ENCODE measurements around the gene CRTAC1. TPM values are rescaled to one million over a fixed set of nuclear protein-coding genes. Genes with fewer than 3 reads are reported as not detected.

Gene CRTAC1
- total RNA-seq, 1 donor from 2014 or later = not detected

DNA sequence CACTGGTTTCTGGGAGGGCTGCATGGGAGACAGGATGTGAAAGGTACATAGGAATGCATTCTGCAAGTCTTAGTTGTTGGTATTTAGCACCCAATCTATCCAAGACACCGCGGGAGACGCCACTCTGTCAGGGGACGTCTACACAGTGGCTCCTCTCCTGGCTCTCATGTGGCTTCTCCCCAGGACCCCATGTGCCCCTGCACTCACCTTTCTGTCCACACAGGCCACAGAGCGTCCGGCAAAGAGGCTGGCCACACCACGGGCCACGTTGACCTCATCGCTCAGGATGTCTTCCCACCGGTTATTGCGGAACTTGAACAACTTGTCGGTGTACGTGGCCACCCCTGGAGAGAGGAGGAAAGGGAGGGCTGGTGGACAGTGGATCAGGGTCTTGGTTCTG is 107.4 kb downstream of the CRTAC1 start:
- Mint-ChIP-seq H3K4me3 (no peak overlapping the region), H3K36me3 (ENCODE audit: low read depth) (no peaks in the 10 kb centered on the region), H3K27ac (no peak overlapping the region), H3K27me3 (ENCODE audit: insufficient read depth) (peaks cover 10% of the 10 kb centered on the region), H3K4me1 (ENCODE audit: low read depth) (no peaks in the 10 kb centered on the region), H3K9me3 (no peaks in the 10 kb centered on the region)
- no peak for DNase-seq (ENCODE audit: low spot score)
- intact Hi-C loops (cut with micrococcal nuclease) = no loop called here

DNA sequence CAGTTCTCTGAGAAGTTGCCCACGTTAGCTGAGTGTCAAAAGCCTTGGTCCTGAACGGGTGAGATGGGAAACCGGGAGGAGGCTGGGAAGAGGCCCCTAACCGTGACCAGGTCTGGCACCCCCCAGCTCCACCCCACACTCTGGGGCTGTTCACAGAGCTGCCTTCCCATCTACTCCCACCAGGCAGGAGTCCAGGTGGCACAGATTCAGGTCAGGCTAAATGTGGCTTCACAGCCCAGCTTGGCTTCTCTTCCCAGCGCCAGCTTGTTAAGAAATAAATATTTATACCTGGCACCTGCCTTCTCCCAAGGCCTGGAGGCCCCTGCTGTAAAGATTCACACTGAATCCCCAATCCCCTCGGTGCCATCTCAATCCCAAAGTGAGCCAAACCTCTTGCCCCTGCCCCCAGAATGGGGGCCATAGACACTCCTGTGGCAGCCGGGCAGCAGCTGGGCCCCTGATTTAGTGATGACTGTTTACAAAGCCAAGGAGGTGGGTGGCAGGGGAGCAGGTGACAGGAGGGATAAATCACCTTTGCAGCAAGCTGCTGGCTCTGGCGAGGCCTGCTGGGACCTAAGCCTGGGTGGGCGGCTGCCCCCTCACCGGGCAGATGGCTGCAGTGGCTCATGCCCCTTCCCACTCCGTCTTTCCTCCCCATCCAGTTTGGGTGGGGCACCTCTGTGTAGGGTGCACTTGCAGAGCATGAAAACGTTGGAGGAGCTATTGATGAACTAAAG is 108.2 kb downstream of the CRTAC1 start:
- intact Hi-C loops (cut with micrococcal nuclease) = no loop called here
- Mint-ChIP-seq H3K4me3 (no peak overlapping the region), H3K9me3 (no peaks in the 10 kb centered on the region), H3K36me3 (ENCODE audit: low read depth) (no peaks in the 10 kb centered on the region), H3K27me3 (ENCODE audit: insufficient read depth) (peaks cover 10% of the 10 kb centered on the region), H3K4me1 (ENCODE audit: low read depth) (no peaks in the 10 kb centered on the region), H3K27ac (no peak overlapping the region)
- no peak for DNase-seq (ENCODE audit: low spot score)

DNA sequence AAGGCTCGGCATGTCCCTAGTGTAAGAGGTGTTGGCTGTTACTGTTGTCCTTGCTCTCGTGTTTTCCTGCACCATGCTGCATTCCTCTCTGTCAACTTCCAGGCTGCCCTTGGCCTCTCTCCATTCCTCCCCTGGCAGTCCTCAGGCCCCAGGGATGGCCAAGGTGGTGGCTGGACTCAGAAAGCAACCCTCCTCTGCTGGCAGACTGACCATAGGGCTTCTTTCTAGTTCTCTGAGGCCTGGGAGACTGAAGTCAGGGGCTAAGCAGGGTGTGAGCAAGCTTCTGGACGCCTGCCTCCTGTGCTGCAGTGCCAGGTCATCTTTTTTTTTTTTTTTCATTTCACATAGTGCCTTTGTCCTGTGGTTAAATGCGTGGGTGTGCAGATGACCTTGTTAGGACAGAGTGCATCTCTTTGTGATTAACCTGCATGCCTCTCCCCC is 108.8 kb downstream of the CRTAC1 start:
- Mint-ChIP-seq H3K36me3 (ENCODE audit: low read depth) (no peaks in the 10 kb centered on the region), H3K27ac (no peak overlapping the region)

DNA sequence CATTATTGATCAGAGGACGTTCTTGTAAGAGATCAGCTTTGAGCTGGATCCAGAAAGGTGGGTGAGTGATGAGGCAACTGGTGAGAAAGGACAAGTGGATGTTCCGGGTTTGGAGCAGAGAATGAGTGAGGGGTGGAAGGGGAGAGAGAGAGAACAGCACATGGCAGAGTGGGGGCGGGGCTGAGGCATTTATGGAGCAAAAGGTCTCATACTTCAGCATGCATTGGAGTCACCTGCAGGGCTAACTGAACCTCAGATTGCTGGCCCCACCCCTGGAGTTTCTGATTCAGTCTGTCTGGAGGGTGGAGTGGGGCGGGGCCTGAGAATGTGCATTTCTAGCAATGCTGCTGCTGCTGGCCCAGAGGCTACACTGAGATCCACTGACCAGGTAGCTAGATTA is 109.6 kb downstream of the CRTAC1 start:
- no peak for DNase-seq (ENCODE audit: low spot score)
- Mint-ChIP-seq H3K4me3 (no peak overlapping the region), H3K27ac (no peak overlapping the region), H3K9me3 (no peaks in the 10 kb centered on the region), H3K27me3 (ENCODE audit: insufficient read depth) (peaks cover 10% of the 10 kb centered on the region), H3K4me1 (ENCODE audit: low read depth) (no peaks in the 10 kb centered on the region), H3K36me3 (ENCODE audit: low read depth) (no peaks in the 10 kb centered on the region)
- intact Hi-C loops (cut with micrococcal nuclease) = no loop called here

More for the DNA sequence above, 108.8 kb downstream of the CRTAC1 start:
- intact Hi-C loops (cut with micrococcal nuclease) = no loop called here
- peaks cover 10% of the 10 kb centered on the region for H3K27me3 Mint-ChIP-seq (ENCODE audit: insufficient read depth)
- no peak for DNase-seq (ENCODE audit: low spot score)
- no peak overlapping the region for H3K4me3 Mint-ChIP-seq
- H3K4me1 Mint-ChIP-seq (ENCODE audit: low read depth) = no peaks in the 10 kb centered on the region
- H3K9me3 Mint-ChIP-seq = no peaks in the 10 kb centered on the region

DNA sequence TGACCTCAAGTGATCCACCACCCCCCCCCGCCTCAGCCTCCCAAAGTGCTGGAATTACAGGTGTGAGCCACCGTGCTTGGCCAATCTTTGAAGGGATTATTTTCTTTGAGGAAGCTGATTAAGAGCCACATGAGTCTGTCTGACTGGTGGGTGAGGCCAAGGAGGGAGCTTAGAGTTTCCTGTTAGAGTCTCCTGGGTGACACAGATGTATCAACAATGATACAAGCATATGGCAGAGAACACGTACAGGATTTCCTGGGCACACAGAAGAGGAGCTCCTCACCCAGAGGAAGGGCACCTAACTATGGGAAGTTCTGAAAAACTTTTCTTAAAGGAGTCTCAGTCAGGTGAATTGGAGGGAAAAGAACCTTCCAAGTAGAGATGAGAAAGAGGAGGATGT is 111.4 kb downstream of the CRTAC1 start:
- intact Hi-C loops (cut with micrococcal nuclease) = loop anchor here (5.0 kb wide), 1 partner anchor 108 kb away; no protein-coding TSS in a partner anchor
- H3K27me3 Mint-ChIP-seq (ENCODE audit: insufficient read depth) = peaks cover 3% of the 10 kb centered on the region
- no peak for DNase-seq (ENCODE audit: low spot score)
- H3K4me3 Mint-ChIP-seq = no peak overlapping the region
- H3K36me3 Mint-ChIP-seq (ENCODE audit: low read depth) = no peaks in the 10 kb centered on the region
- H3K4me1 Mint-ChIP-seq (ENCODE audit: low read depth) = peaks cover 4% of the 10 kb centered on the region
- H3K27ac Mint-ChIP-seq = no peak overlapping the region
- H3K9me3 Mint-ChIP-seq = no peaks in the 10 kb centered on the region

DNA sequence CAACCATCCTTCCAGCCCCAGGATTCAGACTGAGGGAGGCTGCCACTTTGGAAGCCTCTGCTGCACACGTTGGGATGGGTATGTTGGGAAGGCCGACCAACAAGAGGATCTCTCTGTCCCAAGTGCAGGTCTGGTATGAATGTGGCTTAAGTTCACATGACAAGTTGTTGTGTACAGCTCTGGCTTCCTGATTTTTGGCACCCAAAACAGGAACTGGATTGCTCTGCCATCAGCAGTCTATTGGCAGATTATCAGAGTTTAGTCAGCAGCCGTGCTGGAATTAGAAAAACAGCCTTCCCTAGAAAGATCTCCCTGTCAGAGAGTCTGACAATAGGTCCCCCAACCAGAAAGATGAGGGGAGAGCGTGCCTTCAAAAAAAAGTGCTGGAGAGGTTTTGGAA is 113.8 kb downstream of the CRTAC1 start:
- Mint-ChIP-seq H3K9me3 (no peaks in the 10 kb centered on the region), H3K36me3 (ENCODE audit: low read depth) (no peaks in the 10 kb centered on the region), H3K4me3 (no peak overlapping the region), H3K27ac (no peak overlapping the region), H3K4me1 (ENCODE audit: low read depth) (peaks cover 4% of the 10 kb centered on the region), H3K27me3 (ENCODE audit: insufficient read depth) (peaks cover 2% of the 10 kb centered on the region)
- intact Hi-C loops (cut with micrococcal nuclease) = loop anchor here (5.0 kb wide), 1 partner anchor 111 kb away; no protein-coding TSS in a partner anchor
- no peak for DNase-seq (ENCODE audit: low spot score)

DNA sequence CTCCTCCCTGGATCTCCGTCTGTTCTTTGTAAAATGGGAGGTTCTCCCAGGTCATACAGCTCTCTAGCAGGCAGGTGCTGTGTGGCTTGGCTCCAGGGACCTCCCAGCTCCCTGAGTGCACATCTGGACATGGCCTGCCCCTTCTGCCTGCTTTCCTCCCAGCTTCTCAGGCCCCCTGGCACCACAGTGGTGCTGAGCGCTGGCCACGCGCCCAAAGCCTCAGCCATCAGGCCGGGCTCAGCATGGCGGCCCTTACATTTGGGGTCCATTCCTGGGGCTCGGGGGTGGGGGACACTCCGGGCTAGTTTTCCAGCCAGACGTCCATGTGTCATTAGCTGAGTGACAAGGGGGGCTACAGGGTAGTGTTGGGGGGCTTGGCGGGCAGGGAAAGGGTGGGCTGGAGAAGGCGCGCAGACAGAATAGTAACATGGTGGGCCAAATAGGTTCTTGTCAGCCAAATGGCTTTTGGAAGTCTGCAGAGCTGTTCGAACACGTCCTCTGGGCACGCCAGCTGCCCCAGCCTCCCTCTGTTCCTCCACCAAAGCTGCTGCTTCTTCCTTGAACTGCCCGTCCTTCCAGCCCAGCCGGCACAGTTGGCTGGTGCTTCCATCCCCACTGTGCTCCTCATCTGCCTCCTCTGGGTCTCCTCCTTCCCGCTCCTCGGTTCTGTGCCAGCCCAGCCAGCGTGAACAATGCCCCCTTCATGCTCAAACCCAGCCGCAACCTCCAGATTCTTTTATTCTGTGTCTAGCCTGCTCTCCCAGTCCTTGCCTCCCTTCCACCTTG is 114.9 kb downstream of the CRTAC1 start:
- no peak overlapping the region for H3K27ac Mint-ChIP-seq
- H3K36me3 Mint-ChIP-seq (ENCODE audit: low read depth) = no peaks in the 10 kb centered on the region
- intact Hi-C loops (cut with micrococcal nuclease) = loop anchor here (2.0 to 5.0 kb wide), 2 partner anchors 112 to 749 kb away; no protein-coding TSS in a partner anchor
- no peaks in the 10 kb centered on the region for H3K9me3 Mint-ChIP-seq
- no peak for DNase-seq (ENCODE audit: low spot score)
- H3K4me3 Mint-ChIP-seq = no peak overlapping the region
- H3K4me1 Mint-ChIP-seq (ENCODE audit: low read depth) = peaks cover 4% of the 10 kb centered on the region
- H3K27me3 Mint-ChIP-seq (ENCODE audit: insufficient read depth) = peaks cover 2% of the 10 kb centered on the region

DNA sequence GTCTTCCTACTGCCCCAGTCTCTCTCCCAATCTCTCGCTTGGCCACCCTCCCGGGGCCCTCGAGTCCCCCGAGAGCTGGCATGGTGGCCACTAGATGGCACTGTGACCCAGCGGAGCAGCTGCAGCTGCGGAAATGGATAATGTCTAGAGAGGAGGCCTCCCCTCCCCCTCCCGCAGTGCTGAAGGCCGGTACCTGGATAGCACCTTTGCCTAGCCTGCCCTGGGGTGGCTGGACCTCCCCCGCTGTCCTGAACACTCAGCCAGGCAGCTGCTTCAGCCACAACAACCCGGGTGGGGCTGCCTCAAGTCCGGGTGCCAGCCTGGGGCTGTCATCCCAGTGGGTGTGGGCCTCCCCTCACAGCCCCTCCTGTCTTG is 115.6 kb downstream of the CRTAC1 start:
- Mint-ChIP-seq H3K9me3 (no peaks in the 10 kb centered on the region), H3K4me3 (no peak overlapping the region), H3K27ac (no peak overlapping the region), H3K4me1 (ENCODE audit: low read depth) (peaks cover 4% of the 10 kb centered on the region), H3K36me3 (ENCODE audit: low read depth) (no peaks in the 10 kb centered on the region), H3K27me3 (ENCODE audit: insufficient read depth) (peaks cover 6% of the 10 kb centered on the region)
- intact Hi-C loops (cut with micrococcal nuclease) = loop anchor here (1.0 to 5.0 kb wide), 5 partner anchors 112 to 750 kb away; no protein-coding TSS in a partner anchor
- DNase-seq (ENCODE audit: low spot score) = peak; percentile 54

DNA sequence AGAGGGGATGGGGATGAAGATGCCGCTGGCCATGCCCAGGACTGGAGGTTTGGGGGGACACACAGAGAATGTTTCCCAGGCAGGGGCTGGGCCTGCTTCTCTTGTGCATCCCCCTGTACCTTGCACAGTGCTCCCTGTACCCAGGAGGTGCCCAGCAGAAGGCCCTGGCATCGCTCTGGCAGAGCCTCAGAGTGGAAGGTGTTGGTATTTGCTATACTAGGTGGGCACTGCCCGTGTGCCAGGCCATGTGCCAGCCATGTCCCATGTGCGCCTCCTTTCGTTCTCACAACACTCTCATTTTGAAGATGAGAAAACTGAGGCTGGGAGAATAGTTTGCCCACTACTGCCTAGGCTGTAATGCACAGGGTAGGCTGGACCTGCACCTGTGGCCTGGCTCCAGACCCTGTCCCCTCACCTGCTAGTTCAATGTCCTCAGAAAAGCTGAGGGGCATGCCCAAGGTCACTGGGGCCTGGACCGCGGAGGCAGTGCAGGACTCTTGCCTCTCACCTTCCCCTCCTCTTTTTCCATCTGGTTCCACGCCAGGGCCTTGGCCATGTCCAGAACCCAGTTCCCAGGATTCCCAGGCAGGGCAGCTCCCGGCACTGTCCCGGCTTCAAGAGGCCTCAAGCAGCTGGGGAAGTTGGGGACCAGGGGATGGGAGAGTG is 116.1 kb downstream of the CRTAC1 start:
- intact Hi-C loops (cut with micrococcal nuclease) = loop anchor here (1.0 to 2.0 kb wide), 4 partner anchors 127 to 750 kb away; no protein-coding TSS in a partner anchor
- no peaks in the 10 kb centered on the region for H3K36me3 Mint-ChIP-seq (ENCODE audit: low read depth)
- H3K27ac Mint-ChIP-seq = no peak overlapping the region
- H3K4me3 Mint-ChIP-seq = no peak overlapping the region
- H3K9me3 Mint-ChIP-seq = no peaks in the 10 kb centered on the region
- peaks cover 8% of the 10 kb centered on the region for H3K27me3 Mint-ChIP-seq (ENCODE audit: insufficient read depth)
- peaks cover 4% of the 10 kb centered on the region for H3K4me1 Mint-ChIP-seq (ENCODE audit: low read depth)
- no peak for DNase-seq (ENCODE audit: low spot score)

DNA sequence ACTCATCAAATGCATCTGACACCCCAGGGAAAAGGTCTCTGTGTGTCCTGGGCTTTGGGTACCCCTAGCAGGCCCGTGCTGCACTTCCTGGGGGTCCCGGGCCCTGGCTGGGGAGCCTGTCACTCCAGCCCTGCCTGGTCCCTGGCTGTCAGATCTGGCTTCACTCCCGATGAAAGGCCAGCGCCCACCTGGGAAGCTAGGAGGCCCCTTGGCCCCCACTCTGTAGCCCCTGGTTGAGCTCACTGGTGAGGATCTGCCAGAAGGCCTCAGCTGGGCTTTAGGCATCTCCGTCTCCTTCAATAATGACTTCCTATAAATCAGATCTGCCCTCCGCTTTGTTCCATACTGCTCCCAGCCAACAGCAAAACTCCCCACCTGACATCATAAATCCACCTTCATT is 116.8 kb downstream of the CRTAC1 start:
- Mint-ChIP-seq H3K9me3 (no peaks in the 10 kb centered on the region), H3K36me3 (ENCODE audit: low read depth) (no peaks in the 10 kb centered on the region), H3K27me3 (ENCODE audit: insufficient read depth) (peaks cover 6% of the 10 kb centered on the region), H3K4me1 (ENCODE audit: low read depth) (peaks cover 4% of the 10 kb centered on the region), H3K27ac (no peak overlapping the region), H3K4me3 (no peak overlapping the region)
- intact Hi-C loops (cut with micrococcal nuclease) = loop anchor here (1.0 to 2.0 kb wide), 4 partner anchors 128 to 751 kb away; no protein-coding TSS in a partner anchor
- DNase-seq (ENCODE audit: low spot score) = no peak

DNA sequence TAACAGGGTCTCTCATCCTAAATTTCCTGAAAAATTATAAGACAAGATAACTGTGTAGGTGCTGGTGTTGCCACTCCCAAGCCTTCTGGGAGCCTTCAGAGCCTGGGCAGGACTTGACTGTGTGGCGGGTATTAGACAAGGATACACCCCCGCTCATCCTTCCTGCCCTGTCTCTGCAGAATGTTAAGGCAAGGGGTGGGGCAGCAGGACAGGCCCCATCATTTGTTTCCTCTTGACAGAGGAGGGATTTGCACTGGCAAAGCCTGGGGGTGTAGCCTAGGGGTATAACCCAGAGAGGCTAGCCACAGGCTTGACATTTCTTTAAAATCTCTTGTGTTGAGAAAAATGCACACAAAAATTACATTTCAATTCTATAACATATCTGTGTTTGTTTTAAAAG is 117.2 kb downstream of the CRTAC1 start:
- intact Hi-C loops (cut with micrococcal nuclease) = no loop called here
- DNase-seq (ENCODE audit: low spot score) = no peak
- H3K4me3 Mint-ChIP-seq = no peak overlapping the region

DNA sequence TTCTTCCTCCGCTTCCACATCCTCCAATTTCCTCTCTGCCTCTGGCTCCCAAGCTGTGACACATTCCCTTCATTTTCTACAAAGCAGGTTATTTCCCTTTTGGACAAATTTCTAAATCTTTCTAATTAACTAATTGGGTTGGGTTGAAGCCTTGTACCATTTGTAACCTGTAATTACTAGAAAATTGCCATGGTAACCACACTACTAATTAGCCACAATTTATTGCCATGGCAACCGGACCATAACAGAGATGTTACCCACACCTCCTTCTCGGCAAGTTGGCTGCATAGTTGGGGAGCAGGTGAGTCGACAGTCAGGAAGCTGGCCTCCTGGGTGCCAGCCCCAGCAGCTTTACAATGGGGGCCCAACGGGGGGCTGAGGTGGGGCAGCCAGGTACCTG is 119.2 kb downstream of the CRTAC1 start:
- Mint-ChIP-seq H3K4me1 (ENCODE audit: low read depth) (peaks cover 4% of the 10 kb centered on the region), H3K27ac (no peak overlapping the region), H3K36me3 (ENCODE audit: low read depth) (no peaks in the 10 kb centered on the region), H3K9me3 (no peaks in the 10 kb centered on the region), H3K27me3 (ENCODE audit: insufficient read depth) (peaks cover 8% of the 10 kb centered on the region), H3K4me3 (no peak overlapping the region)
- intact Hi-C loops (cut with micrococcal nuclease) = no loop called here
- DNase-seq (ENCODE audit: low spot score) = no peak

More for the DNA sequence above, 117.2 kb downstream of the CRTAC1 start:
- H3K27me3 Mint-ChIP-seq (ENCODE audit: insufficient read depth) = peaks cover 6% of the 10 kb centered on the region
- no peaks in the 10 kb centered on the region for H3K9me3 Mint-ChIP-seq
- H3K4me1 Mint-ChIP-seq (ENCODE audit: low read depth) = peaks cover 4% of the 10 kb centered on the region
- H3K27ac Mint-ChIP-seq = no peak overlapping the region
- no peaks in the 10 kb centered on the region for H3K36me3 Mint-ChIP-seq (ENCODE audit: low read depth)

Data from activated T-helper 1 cell treated with anti-CD3 and anti-CD28 coated beads, Interleukin-12 subunit alpha, Interleukin-12 subunit beta, Interleukin-2, Interleukin-4 antibody, amounts not matched to agents 30 ng/mL and 10 ng/mL and 1 ng/mL, durations not matched to agents 14 hours and 24 hours and 36 hours (primary cell).